NCI-H2107 treated with DMSO at 0.1 percent for 48 hours (cell line): ENCODE measurements around the gene ETV3.

Experiments
- DNase-seq: peaks from one replicate; lab custom pipeline; 2025; ENCODE audit not compliant: unreplicated experiment; lab: John Stamatoyannopoulos, UW

Gene ETV3

GRCh38 chr1:157140063-157140588 is 1.9 kb upstream of the ETV3 start:
- no peak for DNase-seq

- no peak for DNase-seq
Measured at GRCh38 chr1:157139052-157139715, 989 bp upstream of the ETV3 start.

- no peak for DNase-seq
Measured at GRCh38 chr1:157137408-157138219, 581 bp downstream of the ETV3 start.

DNA sequence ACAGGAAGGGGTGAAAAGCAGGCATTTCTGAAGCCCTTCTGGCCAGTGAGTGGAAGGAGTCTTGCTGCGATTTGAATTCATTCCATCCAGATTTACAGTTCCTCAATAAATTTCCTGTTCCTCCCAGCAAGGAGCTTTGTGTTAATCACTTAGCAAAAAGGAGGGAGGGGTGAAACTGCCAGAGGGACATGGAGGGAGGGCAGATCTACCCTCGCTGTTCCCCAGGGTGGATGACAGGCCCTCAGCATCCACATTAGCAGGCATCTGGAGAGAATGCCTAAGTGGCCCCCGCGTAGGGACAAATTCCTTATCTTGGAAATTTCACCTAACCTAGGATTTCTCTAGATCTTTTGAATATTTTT is 1.2 kb downstream of the ETV3 start:
- DNase-seq, result no peak

GRCh38 chr1:157136133-157136532 is 2.1 kb downstream of the ETV3 start:
- no peak for DNase-seq

DNA sequence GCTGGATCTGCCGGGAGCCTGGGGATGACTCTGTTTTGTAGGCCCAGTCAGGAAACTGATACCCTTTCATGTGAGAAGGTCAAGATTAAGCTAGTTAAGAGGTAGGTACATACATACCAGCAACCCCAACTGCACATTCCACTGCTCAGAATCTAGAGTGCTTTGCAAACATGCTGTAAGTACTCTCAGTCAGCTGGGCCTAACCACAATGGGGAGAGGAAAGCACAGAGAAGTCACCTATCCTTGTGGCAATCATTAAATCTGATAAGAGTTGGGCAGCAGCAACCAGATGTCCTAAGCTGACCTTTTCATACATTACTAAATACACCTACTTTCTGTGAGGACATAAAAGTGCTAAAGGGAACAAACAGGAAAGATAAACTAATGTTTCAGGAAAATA is 2.5 kb downstream of the ETV3 start:
- DNase-seq, result no peak

- no peak for DNase-seq
Measured at GRCh38 chr1:157135070-157135469, 3.1 kb downstream of the ETV3 start.

DNA sequence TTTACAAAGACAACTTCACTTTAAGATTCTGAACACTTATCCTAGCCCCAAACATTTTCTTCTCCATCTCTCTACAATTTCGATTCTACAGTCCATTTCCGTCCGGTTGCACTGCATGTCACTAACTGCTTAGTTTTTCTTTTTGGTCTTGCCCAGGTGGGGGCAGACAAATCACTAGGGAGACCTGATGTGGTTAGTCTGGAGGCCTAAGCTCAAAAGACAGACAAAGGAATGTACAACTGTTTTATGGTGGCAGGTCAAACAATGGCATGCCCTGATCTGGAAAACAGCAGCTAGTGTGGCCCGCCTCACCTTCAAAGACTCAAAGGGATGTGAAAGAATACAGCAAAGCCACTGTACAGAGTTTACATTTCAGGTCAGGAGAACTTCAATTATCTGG is 3.8 kb downstream of the ETV3 start:
- DNase-seq, result no peak

GRCh38 chr1:157133426-157133825 is 4.8 kb downstream of the ETV3 start:
- DNase-seq, result no peak

- no peak for DNase-seq
Measured at GRCh38 chr1:157132616-157133167, 5.5 kb downstream of the ETV3 start.

DNA sequence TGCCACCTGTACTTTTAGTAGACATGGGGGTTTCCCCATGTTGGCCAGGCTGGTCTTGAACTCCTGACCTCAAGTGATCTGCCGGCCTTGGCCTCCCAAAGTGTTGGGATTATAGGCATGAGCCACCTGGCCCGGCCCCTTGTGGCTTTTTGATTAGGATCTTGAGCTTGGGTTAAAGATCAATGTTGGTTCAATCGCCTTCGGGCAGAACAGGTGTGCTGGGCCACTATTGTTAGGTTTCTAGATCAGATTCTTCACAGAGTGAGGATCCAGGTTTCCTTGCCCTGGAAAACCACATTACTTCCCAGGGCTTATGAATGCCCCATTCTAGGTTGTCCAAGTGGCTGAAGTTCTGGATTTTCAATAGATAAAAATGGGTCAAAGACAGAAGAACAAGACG is 6.1 kb downstream of the ETV3 start:
- no peak for DNase-seq

- no peak for DNase-seq
Measured at GRCh38 chr1:157131281-157131680, 6.9 kb downstream of the ETV3 start.

DNA sequence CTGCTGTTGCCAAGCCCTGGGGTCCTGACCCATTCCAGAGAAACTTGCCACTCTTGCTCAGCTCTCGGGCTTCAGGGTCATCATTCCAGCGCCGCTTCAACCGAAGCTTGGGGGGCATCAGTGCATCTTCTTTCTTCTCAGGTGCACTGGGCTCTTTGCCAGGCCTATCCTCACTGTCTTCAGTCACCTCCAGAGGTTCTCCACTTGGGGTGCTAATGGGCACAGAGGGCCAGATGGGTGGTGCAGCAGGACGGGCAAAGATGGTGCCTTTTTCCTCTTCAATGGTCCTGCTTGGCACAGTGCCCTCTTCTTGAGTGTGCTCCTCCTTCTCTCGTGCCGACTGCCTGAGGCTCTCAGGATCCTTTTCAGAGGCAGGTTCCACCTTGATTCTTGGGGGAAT is 13.3 kb downstream of the ETV3 start:
- no peak for DNase-seq

- DNase-seq, result no peak
Measured at GRCh38 chr1:157119448-157119847, 18.7 kb downstream of the ETV3 start.

DNA sequence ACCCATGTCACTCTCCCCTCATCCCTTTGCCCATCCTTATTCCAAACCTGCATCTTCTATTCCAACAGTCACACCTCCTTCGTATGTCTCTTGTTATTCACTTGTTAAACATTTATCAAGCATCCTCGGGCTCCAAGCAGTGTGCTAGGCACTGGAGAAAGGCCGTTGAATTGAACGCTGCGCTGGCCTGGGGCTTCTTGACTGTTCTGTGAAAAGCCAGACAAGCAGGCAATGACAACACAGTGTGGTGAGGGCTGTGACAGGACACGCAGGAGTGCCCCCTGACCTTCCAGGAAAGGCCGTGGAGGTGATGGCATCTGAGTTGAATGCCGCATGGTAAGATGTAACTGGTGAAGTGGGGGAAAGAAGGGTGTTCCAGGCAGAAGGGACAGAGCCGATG is 19.2 kb downstream of the ETV3 start:
- no peak for DNase-seq

DNA sequence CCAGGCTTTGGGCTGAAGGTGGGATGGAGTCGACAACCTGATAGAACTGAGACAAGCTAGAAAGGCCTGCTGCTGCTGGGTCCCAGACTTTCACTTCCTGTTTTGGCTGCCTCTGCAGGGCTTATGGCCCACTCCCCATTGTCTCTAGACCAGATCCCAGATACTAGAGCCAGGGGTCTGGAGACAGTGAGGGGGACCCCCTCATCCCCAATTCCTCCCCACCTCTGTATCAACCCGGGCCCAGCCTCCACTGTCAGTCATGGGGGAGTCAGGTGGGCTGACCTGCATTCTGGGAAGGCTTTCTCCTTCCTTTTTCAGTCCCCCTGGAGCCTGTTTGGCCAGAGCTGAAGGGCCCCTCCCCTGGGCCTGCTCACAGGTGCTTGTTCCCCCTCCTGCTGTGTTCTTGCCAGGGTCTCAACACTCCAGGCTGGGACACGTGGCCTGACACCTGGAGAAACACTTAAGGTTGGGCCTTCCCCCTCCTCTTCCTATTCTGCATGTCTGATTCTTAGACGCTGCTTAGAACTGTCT is 20.6 kb downstream of the ETV3 start:
- DNase-seq, result peak; percentile 38

DNA sequence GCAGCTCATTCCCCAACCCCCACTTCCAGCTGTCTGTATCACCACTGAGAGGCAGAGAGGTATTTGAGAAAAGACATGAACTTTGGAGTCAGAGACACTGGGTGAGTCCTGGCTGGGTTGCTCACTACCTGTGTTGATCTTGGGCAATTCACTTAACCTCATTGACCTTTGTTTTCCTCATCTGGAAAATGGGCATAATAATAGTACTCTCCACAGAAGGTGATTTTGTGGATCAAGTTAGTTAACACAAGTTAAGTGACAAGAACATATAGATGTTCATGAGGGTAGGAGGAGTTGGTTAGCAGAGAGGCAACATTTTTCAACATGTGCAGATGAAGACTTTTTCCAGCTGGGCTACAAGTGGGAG is 21.5 kb downstream of the ETV3 start:
- no peak for DNase-seq

- DNase-seq, result no peak
Measured at GRCh38 chr1:157115851-157116736, 22.1 kb downstream of the ETV3 start.

DNA sequence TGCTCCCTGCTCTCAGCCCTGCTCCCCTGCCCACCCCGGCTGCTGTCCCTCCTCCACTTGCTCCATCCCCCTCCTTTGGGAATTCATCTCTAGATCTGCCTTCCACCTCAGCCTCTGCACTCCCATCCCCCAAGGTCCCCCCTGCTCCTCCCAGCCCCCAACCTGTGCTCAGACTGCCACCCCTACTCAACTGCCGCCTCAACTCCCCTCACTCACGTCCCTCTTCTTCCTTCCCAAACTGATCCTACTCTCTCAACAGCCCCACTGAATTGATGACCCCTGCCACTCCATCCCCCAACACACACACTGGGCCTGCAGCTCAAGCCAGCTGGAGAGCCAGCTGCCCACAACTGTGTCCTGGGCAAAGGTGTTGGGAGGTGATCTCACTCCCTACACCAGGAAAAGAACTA is 22.8 kb downstream of the ETV3 start:
- DNase-seq, result no peak

DNA sequence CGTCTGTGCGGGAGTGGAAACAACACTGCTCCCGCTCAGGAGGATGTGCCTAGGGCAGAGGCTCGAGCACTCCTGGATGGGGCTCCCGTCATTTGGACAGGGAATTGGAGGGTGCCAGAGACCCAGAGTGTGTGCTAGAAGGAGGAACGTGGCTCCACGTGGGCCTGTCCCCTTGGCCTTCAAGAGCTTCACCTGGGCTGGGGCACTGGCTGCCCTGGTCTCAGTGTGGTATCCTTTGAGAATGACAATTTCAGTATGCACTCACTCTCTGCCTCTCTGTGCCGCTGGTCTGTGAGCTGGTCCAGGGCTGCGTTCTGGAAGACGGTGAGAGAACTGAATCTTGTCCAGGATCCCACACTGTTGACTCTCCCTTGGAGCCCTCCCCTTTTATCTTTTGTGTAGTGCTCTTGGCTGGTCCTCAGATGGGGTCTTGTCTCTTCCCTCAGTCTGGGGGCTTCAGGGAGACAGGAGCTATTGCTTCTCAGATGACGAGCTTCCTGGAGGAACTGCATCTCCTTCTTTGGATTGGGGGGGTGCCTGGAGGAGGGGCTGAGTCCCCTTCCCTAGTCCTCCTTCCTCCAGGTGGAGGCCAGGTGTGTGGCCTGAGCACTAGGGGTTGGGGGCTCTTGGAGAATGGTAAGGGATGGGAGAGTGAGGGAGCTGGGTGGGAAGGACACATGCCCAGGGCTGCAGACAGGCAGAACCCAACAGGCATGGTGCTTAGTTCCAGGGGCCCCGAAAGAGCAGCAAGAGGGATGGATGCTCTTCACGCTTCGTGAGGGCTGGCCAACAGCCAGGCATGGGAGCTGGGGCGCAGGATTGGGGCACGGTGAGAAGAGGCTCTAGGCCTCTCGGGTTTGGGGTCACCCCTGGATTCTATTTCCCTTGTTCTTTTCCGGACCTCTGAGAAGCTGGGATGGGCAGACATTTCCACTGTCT is 23.7 kb downstream of the ETV3 start:
- DNase-seq, result no peak
